OCI-LY7 (cell line): Measurements from ENCODE around the gene DAZL. TPM values are rescaled to one million over a fixed set of nuclear protein-coding genes. Genes with fewer than 3 reads are reported as not detected.

Experiments used
- BruUV-seq: library from RNA; stranded (reverse); fragments of 400-500 nt; replicated peaks from 2 replicates; lab custom pipeline; 2021; lab: Mats Ljungman, UMichigan
- CTCF ChIA-PET: fragments of 300-600 bp; sonication (Branson Sonifier 250); formaldehyde crosslinking; loops from one replicate; lab custom pipeline; 2022; ENCODE audit warnings: antibody characterized with exemption; ENCODE audit not compliant: unreplicated experiment; lab: Charles Lee
- POLR2A ChIA-PET: fragments of 300-600 bp; sonication (Branson Sonifier 250); formaldehyde crosslinking; loops from one replicate; lab custom pipeline; 2022; ENCODE audit warnings: antibody characterized with exemption; lab: Charles Lee
- DNase-seq: peaks from one replicate; pipeline ENCODE4 v3.0.0-alpha.2; 2015; ENCODE audit warnings: low spot score
- H2AFZ ChIP-seq: fragments of 200-600 bp; sonication (generic), shearing (Covaris generic); 2 replicates; pipeline ENCODE4 v1.6.1; 2014; ENCODE audit warnings: mild to moderate bottlenecking, antibody characterized with exemption, low read length, moderate library complexity
- H3K27ac ChIP-seq: fragments of 200-600 bp; sonication (generic); 2 replicates; pipeline ENCODE4 v1.5.1; 2014; ENCODE audit warnings: mixed run types, low read depth, mild to moderate bottlenecking, moderate library complexity, low read length, inconsistent platforms; ENCODE audit not compliant: poor library complexity, severe bottlenecking
- H3K36me3 ChIP-seq: fragments of 200-600 bp; sonication (generic); 2 replicates; pipeline ENCODE4 v1.6.1; 2014; ENCODE audit warnings: mild to moderate bottlenecking, antibody characterized with exemption, low read length, moderate library complexity, mixed read lengths; ENCODE audit not compliant: insufficient read depth
- H3K4me1 ChIP-seq: fragments of 200-600 bp; sonication (generic); 2 replicates; pipeline ENCODE4 v1.5.1; 2014; ENCODE audit warnings: mild to moderate bottlenecking, low read length; ENCODE audit not compliant: insufficient read depth, poor library complexity, severe bottlenecking
- H3K4me2 ChIP-seq: fragments of 200-600 bp; sonication (generic); 2 replicates; pipeline ENCODE4 v1.6.1; 2014; ENCODE audit warnings: mild to moderate bottlenecking, low read length
- H3K4me3 ChIP-seq: fragments of 200-600 bp; sonication (generic); 2 replicates; pipeline ENCODE4 v1.5.1; 2014; ENCODE audit warnings: mild to moderate bottlenecking, low read depth, low read length; ENCODE audit not compliant: poor library complexity, severe bottlenecking
- H3K79me2 ChIP-seq: fragments of 200-600 bp; sonication (generic); 2 replicates; pipeline ENCODE4 v1.6.1; 2016; ENCODE audit warnings: low read depth, mild to moderate bottlenecking, low read length, moderate library complexity, mixed read lengths; ENCODE audit not compliant: insufficient read depth
- H3K9me2 ChIP-seq: fragments of 200-600 bp; sonication (generic); 2 replicates; pipeline ENCODE4 v1.6.1; 2016; ENCODE audit warnings: mild to moderate bottlenecking, low read length, mixed read lengths; ENCODE audit not compliant: insufficient read depth
- H3K9me3 ChIP-seq: fragments of 200-600 bp; sonication (generic); 2 replicates; pipeline ENCODE4 v1.6.1; 2014; ENCODE audit warnings: mild to moderate bottlenecking, mixed run types, low read length, mixed read lengths
- H4K20me1 ChIP-seq: fragments of 200-600 bp; sonication (generic); 2 replicates; pipeline ENCODE4 v1.6.1; 2014; ENCODE audit warnings: mild to moderate bottlenecking, antibody characterized with exemption, low read length, moderate library complexity, mixed read lengths; ENCODE audit not compliant: insufficient read depth
- CTCF ChIP-seq: fragments of 200-600 bp; sonication (generic); conservative IDR thresholded peaks from 2 replicates; pipeline ENCODE4 v1.5.1; 2014; ENCODE audit warnings: mild to moderate bottlenecking, antibody characterized with exemption, low read length, moderate library complexity, mixed read lengths
- EZH2phosphoT487 ChIP-seq: fragments of 200-600 bp; sonication (generic); IDR thresholded peaks from 2 replicates; pipeline ENCODE4 v1.6.1; 2018; ENCODE audit warnings: low read depth, borderline replicate concordance, mild to moderate bottlenecking, mixed run types, antibody characterized with exemption, low read length, moderate library complexity, mixed read lengths
- intact Hi-C: fragments of 100-400 bp; cut with micrococcal nuclease; formaldehyde crosslinking; loops from one replicate; pipeline ENCODE4 v1.10.0; 2022; ENCODE audit not compliant: unreplicated experiment
- total RNA-seq, 2 experiments: library from RNA; depleted of rRNA in 1 of 2; stranded (reverse); fragments of >200 nt in 1 of 2; shearing (Covaris generic) in 1 of 2; gene quantifications; 2 replicates each; pipeline ENCODE4 v1.2.3, GENCODE V29; 2014 to 2022

The DAZL gene
- total RNA-seq, 2 experiments from 2014 or later, result not detected

DNA sequence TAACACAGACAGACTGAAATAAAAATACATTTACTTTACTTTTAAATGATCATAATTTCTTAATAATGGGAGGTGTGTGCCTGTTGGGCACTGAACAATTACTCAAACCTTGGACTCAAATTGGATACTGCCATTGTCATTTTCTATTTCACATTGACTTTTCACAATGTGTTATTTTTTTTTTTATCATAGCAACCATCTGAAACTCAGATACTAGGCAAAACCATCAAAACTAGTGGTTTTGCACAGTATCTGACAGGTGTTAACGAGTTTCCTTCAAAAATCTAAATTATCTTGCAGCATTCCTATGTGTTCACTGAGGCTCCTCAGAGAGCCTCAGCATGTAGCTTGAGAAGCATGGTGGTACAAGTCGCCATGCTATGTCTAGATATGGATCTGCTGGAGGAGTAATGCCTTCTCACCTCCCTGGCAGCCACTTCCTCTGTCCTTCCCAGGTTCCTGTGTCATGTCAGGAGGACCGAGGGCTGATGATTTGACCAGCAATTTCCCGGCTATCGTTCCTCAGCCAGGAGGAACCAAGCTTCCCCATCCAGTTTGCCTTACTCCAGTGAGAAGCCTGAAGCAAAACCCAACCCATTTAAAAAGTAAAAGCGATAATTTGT lies 61.9 kb downstream of the DAZL start:
- Histone ChIP-seq H4K20me1 (no peaks in the 10 kb centered on the region), H3K4me1 (no peaks in the 10 kb centered on the region), H3K36me3 (no peaks in the 10 kb centered on the region), H3K79me2 (no peaks in the 10 kb centered on the region), H3K27ac (no peak overlapping the region), H3K4me3 (no peak overlapping the region), H3K9me3 (0 out of 2 replicates have a peak, but pooled peaks cover 6% of the 10 kb centered on the region), H2AFZ (no peak overlapping the region), H3K4me2 (no peak overlapping the region), H3K9me2 (no peaks in the 10 kb centered on the region)
- intact Hi-C loops, result no loop called here
- ChIA-PET CTCF (no interaction called here), POLR2A (interaction anchor here (1.1 kb wide), 1 partner anchor 11 kb away, joined by 3 read pairs; no protein-coding TSS in a partner anchor)
- BruUV-seq, result no TSS peak
- no peak for DNase-seq
- no peak for TF ChIP-seq EZH2phosphoT487
- TF ChIP-seq CTCF, result no peak

- no peak overlapping the region for H2AFZ ChIP-seq
- no peaks in the 10 kb centered on the region for H3K36me3 ChIP-seq
- ChIA-PET POLR2A (interaction anchor here (0.6 to 1.4 kb wide), 3 partner anchors 16 to 248 kb away, joined by 3 to 4 read pairs (median 3); no protein-coding TSS in a partner anchor), CTCF (no interaction called here)
- H3K4me3 ChIP-seq, result no peak overlapping the region
- no TSS peak for BruUV-seq
- H3K4me1 ChIP-seq, result no peaks in the 10 kb centered on the region
- no peaks in the 10 kb centered on the region for H3K9me2 ChIP-seq
- H3K79me2 ChIP-seq, result no peaks in the 10 kb centered on the region
- H3K4me2 ChIP-seq, result no peak overlapping the region
- H3K9me3 ChIP-seq, result no peaks in the 10 kb centered on the region
- DNase-seq, result no peak
- intact Hi-C loops, result no loop called here
- no peaks in the 10 kb centered on the region for H4K20me1 ChIP-seq
- no peak for TF ChIP-seq EZH2phosphoT487
- TF ChIP-seq CTCF, result no peak
- H3K27ac ChIP-seq, result no peak overlapping the region
Observed at GRCh38 chr3:16538507-16538906, 66.7 kb downstream of the DAZL start.

DNA sequence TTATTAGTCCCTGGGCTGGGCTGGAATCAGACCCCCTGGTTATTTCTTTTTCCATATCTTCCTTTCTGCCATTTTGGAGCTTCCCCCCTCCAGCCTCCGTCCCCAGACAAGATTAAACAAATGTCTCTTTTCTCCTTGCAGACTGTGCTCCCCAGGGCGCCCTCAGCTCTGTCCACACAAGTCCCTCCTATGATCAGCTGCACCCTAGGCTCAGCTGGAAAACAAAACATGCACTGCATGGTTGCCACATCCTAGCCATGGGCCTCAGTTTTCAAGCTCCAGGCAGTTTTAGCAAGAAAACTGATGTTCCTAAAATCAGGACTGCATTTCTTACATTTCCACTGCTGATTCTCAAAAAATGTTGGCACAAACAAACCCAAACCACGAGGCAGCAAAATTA lies 68.2 kb downstream of the DAZL start:
- Histone ChIP-seq H3K4me1 (peaks cover 3% of the 10 kb centered on the region), H3K79me2 (no peaks in the 10 kb centered on the region), H3K36me3 (no peaks in the 10 kb centered on the region), H3K9me3 (no peaks in the 10 kb centered on the region), H2AFZ (no peak overlapping the region), H3K4me3 (no peak overlapping the region), H3K4me2 (no peak overlapping the region), H3K9me2 (no peaks in the 10 kb centered on the region), H4K20me1 (no peaks in the 10 kb centered on the region), H3K27ac (no peak overlapping the region)
- CTCF ChIA-PET, result no interaction called here
- BruUV-seq, result no TSS peak
- DNase-seq, result no peak
- intact Hi-C loops, result no loop called here
- no peak for TF ChIP-seq CTCF
- no peak for TF ChIP-seq EZH2phosphoT487
- POLR2A ChIA-PET, result interaction anchor here (1.0 to 2.2 kb wide), 4 partner anchors 10 to 21 kb away, joined by 3 to 10 read pairs (median 4); no protein-coding TSS in a partner anchor
